T-helper 22 cell (primary cell): Measurements from ENCODE around the gene IBTK.
"Not testable (repeated sequence)": the region's sequence is repeated elsewhere in the genome, so short reads cannot be mapped to it uniquely, and the experiment has no call there.

Experiments used
- DNase-seq: peaks from one replicate; pipeline ENCODE4 v3.0.0-alpha.2; 2020; ENCODE audit warnings: low read depth

IBTK gene, protein sequence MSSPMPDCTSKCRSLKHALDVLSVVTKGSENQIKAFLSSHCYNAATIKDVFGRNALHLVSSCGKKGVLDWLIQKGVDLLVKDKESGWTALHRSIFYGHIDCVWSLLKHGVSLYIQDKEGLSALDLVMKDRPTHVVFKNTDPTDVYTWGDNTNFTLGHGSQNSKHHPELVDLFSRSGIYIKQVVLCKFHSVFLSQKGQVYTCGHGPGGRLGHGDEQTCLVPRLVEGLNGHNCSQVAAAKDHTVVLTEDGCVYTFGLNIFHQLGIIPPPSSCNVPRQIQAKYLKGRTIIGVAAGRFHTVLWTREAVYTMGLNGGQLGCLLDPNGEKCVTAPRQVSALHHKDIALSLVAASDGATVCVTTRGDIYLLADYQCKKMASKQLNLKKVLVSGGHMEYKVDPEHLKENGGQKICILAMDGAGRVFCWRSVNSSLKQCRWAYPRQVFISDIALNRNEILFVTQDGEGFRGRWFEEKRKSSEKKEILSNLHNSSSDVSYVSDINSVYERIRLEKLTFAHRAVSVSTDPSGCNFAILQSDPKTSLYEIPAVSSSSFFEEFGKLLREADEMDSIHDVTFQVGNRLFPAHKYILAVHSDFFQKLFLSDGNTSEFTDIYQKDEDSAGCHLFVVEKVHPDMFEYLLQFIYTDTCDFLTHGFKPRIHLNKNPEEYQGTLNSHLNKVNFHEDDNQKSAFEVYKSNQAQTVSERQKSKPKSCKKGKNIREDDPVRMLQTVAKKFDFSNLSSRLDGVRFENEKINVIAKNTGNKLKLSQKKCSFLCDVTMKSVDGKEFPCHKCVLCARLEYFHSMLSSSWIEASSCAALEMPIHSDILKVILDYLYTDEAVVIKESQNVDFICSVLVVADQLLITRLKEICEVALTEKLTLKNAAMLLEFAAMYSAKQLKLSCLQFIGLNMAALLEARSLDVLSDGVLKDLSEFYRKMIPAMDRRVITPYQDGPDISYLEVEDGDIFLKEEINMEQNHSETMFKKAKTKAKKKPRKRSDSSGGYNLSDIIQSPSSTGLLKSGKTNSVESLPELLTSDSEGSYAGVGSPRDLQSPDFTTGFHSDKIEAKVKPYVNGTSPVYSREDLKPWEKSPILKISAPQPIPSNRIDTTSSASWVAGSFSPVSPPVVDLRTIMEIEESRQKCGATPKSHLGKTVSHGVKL (N-terminal part only)

DNA sequence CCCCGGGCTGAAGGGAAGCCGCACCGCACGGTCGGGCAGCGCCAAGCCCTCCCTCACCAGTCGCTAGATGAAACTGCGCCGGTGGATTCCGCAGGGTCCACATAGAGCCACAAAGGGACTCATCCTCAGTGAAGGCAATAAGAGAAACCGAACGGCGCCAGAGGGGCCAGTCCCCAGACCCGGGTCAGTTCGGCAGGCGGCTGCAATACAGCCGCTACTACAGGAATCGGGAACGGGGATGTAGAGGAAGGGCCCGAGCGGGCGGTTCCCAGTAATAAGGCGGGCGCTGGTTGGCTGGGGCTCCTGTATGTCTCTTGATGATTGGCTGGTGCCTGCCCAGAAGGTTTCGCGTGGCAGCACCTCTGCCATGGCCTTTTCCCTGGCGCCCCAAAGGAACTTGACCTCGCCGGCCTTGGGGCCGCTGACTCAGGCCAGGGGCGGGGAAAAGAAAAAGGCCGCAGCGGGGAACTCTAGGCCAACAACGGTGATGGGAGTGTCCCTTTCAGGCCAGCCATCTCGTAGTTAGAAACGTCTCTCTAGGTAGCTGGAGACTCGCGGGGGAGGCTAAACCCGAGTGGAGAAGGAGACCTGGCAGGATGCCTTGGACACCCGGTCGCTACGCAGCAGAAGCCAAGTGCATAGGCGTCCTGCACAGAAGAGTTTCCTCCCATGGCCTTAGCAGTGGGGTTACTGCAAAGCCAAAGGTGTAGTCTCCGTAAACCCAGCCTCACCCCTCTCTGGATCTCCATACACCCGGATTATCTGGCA is at the start of gene IBTK:
Gene IBTK, minus strand, starts transcription at position 240 of the 768 bp plus-strand sequence. CDS start 7,258 bp downstream, outside the sequence.
- peak; percentile 80 for DNase-seq

DNA sequence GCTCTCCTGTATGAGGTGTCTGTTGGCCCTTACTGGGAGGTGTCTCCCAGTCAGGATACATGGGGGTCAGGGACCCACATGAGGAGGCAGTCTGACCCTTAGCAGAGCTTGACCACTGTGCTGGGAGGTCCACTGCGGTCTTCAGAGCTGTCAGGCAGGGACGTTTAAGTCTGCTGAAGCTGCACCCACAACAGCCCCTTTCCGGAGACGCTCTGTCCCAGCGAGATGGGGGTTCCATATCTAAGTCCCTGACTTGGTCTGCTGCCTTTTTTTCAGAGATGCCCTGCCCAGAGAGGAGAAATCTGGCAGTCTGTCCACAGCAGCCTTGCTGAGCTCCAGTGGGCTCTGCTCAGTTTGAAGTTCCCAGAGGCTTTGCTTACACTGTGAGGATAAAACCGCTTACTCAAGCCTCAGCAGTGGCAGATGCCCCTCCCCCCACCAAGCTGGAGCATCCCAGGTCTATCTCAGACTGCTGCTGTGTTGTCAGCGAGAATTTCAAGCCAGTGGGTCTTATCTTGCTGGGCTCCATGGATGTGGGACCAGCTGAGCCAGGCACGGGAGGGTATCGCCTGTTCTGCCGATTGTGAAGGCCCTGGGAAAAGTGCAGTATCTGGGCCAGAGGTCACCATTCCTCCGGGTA is 36.3 kb upstream of the IBTK start:
- DNase-seq, result no peak

DNA sequence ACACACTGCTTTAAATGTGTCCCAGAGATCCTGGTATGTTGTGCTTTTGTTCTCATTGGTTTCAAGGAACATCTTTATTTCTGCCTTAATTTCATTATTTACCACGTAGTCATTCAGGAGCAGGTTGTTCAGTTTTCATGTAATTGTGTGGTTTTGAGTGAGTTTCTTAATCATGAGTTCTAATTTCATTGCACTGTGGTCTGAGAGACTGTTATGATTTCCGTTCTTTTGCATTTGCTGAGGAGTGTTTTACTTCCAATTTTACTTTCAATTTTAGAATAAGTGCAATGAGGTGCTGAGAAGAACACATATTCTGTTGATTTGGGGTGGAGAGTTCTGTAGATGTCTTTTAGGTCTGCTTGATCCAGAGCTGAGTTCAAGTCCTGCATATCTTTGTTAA is 34.0 kb upstream of the IBTK start:
- DNase-seq, result not testable (repeated sequence)

DNA sequence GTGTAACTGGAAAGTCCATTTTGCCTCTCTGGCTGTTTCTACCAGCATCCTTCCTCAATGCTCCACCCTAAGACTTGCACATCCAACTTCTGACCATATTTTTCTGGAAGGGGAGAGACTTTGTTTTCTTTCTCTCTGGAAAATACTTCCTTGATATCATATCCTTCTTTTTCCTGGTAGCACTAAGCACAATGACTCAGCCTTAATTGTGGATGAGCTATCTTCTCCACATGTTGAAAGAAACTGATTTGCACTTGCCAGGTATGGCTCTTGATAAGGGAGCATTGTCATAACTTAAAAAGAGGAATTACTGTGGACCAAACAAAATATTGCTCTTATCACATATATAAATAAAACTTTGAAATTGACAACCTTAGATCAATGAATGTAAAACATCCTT is 30.1 kb upstream of the IBTK start:
- DNase-seq, result no peak

DNA sequence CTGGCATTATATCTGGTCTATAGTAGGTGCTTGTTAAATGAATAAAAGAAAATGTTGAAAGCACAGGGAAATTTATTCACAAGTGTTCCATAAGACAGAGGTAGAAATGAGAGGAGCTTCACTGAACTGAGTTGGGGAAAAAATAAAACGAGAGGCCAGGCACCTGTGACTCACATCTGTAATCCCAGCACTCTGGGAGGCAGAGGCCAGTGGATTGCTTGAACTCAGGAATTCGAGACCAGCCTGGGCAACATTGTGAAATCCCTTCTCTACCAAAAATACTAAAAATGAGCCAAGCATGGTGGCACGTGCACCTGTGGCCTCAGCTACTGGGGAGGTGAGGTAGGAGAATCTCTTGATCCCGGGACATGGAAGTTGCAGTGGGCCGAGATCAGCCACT is 28.1 kb upstream of the IBTK start:
- DNase-seq, result no peak

DNA sequence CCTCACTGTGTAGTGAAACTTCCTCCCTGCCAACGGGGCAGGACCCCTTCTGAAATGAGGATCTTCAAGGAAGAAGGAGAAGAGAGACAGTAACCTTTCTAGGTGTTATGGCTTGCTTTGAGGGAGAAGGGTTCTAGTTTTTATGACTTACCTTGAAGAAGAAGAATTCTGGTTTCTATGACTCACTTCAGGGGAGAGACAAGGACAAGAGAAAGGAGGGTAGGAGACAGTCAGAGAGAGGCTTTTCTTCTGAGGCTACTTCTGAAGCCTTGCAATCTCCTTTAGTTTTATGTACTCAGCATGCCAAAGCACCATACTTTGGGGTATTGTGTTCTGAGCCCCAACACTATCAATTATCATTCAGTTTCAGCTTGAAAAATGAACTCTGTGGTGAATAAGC is 25.8 kb upstream of the IBTK start:
- no peak for DNase-seq

DNA sequence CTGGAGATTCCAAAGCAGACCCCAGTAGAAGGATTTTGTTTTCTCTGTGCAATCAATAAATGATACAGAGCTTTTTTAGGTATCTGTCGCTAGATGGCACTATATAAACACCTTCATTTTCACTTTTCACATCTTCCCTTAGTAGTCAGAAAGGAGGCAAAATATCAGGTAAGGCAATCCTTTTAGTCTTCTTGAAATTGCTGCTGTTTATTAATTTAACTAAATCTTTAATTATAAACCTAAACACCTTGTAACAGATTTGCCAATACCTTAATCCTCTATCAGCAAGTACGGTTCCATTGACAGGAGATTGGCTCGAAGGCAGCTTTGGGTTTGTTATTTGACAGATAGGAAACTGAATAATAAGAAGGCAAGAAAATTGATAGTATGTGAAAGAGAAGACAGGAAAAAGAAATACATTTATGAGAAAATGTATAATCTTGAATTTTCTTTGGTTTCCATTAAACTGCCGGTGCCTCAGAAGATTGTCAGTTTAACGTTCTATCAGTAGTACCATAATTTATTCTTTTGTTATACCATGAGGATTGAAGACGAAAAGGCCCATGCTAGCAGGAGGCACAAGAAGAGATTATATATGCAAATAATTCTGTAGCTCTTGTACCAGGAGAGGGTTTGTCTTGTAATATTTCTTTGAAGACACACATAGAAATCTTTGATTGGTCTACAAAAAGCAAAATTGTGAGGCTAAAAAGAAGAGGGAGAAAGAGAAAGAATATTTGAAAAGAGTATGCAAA is 23.5 kb upstream of the IBTK start:
- no peak for DNase-seq

DNA sequence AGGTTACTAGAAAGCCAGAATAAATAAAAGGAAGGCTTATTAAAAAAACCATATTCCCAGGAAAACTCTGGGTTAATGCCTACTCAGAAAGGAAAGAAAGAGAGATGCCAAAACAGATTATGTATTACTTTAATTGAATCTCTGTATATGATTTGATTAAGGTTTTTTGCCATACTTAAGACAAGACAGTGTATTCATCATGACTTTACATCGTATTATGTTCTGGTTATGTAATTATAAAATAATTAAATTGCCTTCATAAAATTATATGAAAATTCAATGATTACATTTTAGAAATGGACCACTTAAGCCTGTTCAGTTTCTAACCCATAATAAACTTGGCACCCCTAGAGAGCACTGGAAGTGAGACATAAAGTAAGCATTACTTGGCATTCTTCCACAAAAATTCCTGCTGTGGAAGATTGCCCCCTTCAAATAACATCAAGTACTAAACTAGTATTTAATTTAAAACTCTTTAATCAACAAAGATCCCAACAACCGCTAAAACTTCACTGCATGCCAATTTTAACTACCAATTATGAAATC is 20.8 kb upstream of the IBTK start:
- no peak for DNase-seq

DNA sequence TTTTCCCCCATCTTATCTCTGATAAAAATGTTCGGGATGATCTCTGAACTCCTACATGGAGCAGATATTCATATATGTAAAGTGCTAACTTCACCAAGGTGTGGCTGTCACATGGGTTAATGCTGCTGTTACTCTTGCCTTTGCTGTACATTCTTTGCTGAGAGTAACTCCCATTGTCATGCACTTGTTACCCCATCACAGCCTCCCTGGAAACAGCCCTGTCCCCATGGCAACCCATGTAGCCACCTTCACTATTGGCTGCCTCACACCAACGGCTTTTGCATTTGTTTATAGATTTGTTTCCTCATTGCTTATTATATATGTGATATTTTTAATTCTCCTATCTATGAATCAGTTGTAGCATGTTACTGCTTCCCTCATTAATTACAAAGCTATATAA is 17.3 kb upstream of the IBTK start:
- DNase-seq, result no peak

DNA sequence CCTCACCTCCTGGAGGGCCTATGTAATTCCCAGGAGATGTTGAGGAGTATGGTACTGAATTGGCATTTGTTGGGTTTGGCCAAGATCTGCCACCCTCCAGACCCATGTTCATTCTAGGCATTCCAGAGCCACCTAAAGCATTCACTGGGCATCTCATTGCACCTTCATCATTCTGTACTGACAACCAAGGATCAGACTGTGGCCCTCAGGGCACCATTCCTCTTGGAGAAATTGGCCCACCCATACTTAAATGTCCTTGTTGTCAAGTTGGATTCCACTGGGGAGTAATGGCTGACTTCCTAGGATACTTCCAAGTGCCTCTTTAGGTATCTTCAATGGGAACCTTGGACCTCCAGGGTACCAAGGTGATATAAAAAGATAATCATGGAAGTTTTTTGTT is 16.8 kb upstream of the IBTK start:
- DNase-seq, result no peak

DNA sequence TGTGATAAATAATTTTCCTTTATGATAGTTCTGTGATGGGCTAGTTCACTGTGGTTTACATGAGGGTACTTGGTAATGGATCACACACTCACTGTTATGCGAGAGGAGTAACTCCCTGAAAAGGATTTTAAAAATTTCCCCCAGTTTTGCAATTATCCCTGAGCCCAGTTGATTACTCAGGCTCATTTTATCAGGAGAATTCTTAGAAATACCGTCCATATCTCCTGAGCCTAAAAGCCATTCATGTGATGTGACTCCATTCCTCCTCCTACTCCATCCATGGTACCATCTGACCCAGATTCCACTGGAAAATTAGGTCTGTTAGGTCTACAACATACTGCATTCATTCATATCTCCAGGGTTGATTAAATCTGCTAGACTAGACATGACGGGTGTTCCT is 16.4 kb upstream of the IBTK start:
- DNase-seq, result no peak

DNA sequence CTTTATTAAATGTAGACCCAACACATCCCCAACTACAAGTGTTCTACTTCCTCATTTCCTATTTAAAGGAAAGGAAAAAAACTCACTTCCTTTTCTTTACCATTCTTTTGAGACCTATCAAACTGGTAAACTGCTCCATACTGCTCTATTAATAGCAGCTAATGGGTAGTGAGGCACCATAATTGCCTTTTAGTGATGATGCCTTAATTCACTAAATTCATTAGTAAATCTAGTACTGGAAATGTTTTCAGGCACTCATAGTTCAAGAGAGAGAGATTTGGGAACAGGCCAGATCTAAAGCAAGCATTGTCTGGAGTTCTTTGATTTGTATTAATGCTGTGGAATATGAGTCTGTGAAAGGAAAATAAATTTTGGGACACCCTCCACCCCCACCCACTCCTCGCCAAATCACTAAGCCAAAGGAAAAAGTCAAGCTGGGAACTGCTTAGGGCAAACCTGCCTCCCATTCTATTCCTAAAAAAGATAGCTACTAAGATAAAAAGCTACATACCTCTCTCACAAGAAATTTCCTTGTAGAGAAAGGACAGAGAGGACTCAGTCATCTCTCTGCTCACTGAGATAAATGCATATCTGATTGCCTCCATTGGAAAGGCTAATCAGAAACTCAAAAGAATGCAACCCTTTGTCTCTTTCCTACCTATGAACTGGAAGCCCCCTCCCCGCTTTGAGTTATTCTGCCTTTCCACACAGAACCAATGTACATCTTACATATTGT is 13.6 kb upstream of the IBTK start:
- DNase-seq, result no peak

DNA sequence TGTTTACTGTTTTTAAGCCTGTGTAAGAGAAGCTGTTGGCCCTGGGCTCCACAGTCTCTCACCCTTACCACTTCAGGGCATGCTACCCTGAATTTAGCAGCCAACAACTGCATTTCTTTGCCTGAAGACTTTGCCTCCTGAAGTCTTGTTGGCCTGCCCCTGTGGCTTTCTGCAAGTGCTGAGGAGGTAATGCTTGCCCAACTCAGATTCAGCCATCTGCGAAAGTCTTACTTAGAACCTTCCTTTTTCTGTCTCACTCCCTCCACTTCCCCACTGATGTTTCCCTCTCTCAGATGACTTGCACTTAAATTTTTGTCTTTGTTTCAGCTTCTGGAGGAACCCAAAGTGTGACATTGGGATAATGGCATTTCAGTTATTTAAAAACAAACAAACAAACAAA is 11.8 kb upstream of the IBTK start:
- DNase-seq, result no peak

DNA sequence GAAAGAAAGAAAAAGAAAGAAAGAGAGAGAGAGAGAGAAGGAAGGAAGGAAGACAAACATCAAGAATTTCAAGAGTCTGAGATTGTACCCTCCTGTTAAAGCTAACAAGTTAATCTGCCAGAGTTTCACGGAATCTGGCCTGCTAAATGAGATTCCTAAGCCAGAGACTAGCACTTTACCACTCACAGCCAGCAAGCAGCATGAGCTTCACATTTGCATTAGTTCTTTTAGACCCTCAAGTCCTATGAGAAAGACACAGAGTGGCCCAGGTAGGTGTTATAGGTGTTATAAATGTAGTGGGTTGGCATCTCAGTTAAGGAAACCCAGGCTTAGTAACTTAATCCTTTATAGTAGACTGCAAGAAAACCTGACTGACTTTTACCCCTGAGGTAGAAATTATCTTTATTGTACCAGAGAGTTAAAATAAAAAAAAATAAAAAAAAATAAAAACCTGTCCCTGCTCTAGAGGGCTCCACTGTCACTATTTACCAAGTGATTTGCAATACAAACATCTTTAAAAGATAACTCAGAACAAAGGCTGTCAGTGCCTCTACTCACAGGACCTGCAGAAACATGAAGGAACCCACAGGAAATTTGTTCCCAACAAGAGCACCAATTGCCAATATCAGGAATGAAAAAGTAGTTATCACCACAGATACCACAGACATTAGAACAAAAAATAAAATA is 9.7 kb upstream of the IBTK start:
- no peak for DNase-seq

DNA sequence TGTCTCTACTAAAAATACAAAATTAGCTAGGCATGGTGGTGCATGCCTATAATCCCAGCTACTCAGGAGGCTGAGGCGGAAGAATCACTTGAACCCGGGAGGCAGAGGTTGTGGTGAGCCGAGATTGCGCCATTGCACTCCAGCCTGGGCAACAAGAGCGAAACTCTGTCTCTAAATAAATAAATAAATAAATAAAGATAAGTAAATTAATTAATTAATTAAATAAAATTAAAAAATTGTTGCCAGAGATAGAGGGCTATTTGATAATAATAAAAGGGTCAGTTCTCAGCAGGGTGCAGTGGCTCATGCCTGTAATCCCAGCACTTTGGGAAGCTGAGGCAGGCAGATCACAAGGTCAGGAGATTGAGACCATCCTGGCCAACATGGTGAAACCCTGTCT is 7.2 kb upstream of the IBTK start:
- not testable (repeated sequence) for DNase-seq

DNA sequence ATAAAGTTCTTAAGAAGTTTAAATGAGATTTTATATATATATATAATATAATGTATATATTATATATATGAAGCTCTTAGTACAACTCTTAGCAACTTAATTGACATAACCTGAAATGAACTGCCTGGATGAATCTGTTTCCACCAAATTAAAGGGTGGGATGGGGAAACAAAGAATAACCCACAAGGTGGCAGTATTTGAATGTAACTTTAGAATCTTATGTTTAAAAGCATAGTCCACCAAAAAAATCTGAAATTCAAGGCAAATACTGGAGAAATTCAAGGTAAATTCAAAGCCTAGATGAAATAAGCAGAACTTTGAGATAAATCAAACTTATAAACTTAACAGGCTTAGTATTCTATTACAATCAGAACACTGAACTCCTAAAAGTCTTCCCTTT is 4.4 kb upstream of the IBTK start:
- no peak for DNase-seq

DNA sequence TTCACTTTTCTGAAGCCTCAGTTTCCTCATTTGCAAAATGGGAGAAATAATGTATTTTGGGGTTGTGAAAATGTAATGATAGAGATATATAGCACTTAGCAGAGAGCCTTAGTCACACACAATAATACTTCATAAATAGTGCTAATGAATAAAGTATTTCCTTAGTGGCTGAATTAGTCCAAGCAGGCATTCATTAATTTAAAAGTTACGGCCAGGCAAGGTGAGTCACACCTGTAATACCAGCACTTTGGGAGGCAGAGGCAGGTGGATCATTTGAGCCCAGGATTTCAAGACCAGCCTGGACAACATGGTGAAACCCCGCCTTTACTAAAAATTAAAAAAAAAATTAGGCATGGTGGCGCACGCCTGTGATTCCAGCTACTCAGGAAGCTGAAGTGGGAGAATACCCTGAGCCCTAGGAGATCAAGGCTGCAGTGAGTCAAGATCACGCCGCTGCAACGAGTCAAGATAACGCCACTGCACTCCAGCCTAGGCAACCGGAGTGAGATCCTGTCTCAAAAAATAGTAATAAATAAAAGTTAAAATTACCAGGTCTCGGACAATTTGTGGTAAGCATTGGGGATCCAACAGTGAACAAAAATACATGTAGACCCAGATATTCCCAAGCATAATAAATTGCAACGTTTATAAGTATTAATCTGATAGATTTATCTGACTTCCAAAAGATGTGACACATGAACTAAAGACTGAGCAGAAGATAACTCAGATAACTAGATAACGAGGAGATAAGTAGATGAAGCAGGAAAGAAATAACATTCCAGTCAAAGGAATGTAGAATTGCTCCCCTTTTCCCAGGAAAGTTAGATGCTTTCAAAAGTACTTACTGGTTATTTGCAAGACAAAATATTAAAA is 2.1 kb upstream of the IBTK start:
- DNase-seq, result no peak

DNA sequence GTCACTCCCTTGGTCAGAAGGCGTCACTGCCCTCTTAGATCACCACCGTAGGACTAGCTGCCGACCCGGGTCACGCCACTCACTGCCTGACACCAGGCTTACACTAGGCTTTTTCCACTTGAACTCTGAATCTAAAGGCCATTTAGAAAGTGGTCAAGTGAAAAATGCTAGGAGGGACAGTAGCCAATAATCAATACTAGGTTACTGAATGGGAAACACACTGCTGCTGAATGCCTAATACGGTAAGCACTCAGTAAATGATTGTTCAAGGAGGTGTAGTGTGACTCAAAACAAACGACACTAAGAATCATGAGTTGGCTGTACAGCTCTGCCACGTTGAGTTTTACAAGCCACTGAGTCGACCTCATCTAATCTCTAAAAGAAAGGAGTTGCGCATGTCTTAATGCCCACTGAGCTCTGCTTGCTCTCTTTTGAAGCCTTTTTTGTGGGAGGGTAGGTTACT is 760 bp upstream of the IBTK start:
- no peak for DNase-seq
